HG03457 (cell line): Measurements from ENCODE around the gene ARHGDIA.
A peak's percentile ranks its signal among the peaks of the same experiment; 100 is the strongest.
"Not testable (repeated sequence)": the region's sequence is repeated elsewhere in the genome, so short reads cannot be mapped to it uniquely, and the experiment has no call there.

ENCODE experiments used
- ATAC-seq: cut with Tn5 transposase; IDR thresholded peaks from one replicate; pipeline ENCODE4 v1.9.1; 2021; ENCODE audit warnings: moderate number of reproducible peaks; ENCODE audit not compliant: unreplicated experiment

ARHGDIA gene

DNA sequence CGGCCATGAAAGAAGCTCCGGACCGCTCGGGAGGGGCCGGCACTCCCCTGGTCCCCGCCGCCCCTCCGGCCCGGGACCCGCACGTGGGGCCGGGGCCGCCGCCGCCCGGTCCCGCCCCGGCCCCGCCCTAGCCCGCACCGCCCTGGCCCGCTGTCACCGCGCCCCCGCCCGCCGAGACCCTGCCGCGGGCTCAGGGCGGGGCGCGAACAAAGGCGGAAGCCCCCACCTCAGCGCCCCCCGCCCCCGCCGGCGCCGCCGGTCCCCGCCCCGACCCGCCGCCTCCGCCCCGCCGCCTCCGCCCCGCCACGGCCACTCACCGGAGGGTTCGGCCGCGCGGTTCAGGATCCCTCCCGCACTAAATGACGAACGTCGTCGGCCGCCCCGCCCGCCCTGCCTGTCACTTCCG is at the start of gene ARHGDIA:
ARHGDIA (minus strand) TSS at position 357 of the 406 bp plus-strand sequence. CDS start 1,407 bp downstream, outside the sequence.
- ATAC-seq = peak; percentile 7

DNA sequence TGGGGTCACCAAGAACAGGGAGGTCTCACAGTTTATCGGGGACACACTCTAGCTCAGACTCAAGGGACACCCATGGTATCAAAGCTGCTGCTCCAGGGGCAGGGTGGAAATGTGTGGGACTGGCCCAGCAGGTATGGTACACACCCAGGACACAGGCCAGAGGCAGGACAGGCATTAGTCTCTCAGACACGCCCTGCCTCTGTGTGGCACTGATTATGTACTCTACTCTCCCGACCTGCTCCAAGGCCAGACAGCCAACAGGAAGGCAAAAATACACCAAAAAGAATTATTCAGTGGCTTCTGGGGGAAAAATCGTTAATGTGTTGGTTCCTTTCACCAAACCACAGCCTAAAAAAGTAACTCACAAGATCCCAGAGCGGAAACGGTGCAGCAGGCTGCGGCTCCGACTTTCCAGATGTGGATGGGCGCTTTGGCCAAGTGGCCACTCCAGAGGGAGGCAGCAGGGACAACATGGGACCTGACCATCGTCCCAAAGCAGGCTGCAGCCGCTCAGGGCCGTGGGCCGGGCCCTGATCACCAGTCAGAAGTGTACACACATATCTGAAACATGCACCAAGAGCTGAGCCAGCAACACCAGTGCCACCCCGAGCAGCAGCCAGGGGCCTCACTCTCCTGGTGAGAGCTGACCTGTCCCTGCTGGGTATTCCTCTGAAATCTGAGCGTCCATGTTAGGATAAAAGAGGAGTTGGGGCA is 47.9 kb upstream of the ARHGDIA start:
- ATAC-seq = no peak

DNA sequence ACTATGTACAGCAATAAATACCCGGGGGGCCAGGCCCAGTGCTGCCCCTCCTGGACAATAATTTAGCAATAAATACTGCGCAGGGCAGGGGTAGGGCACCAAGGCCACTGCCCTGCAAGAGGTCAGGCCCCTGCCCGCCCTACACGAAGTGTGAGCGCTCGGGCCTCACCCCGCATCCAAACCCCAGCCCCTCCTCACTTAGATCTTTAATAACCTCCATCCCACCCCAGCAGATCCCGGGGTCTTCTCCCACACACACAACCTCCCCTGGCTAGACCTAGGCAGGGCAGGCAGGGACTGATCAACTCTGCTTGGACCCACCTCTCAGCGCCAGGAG is 47.2 kb upstream of the ARHGDIA start:
- ATAC-seq = not testable (repeated sequence)

DNA sequence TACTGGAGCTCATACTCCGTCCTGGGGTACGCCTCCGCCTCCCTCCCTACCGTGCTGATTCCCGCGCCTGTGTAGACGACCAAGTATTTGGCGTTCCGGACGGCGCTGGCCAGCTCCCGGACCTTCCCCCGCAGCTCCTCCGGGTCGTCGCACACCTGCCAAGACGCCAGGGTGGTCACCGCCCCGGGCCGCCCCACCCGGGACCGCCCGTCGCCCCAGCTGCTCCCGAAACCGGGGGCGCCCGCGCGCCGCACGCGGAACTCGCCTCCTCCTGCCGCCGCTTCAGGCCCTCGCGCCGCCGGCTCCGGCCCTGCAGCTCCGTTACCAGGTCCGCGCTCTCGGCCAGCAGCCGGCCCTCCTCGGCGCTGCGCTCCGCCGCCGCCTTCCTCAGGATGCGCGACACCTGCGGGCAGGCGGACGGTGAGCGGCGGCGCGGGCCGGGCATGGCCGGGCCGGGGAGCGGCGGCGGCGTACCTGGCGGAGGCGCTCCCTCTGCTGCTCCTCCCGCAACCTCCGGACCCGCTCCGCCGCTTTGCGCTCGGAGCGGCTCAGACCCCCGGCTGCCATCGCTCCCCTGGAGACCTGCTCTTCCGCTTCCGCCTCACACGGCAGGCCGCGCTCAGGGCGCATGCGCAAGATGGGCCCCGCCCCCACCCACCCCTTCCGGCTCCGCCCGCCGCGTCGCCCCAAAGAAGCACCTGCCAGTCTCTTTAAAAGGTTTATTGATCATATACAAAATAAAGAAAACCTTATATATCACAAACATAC is 46.6 kb upstream of the ARHGDIA start, which contains the start of gene SIRT7:
SIRT7 (minus strand) TSS at position 612 of the 768 bp plus-strand sequence; CDS start at position 567, 45 bp downstream.
- peak; percentile 30 for ATAC-seq

DNA sequence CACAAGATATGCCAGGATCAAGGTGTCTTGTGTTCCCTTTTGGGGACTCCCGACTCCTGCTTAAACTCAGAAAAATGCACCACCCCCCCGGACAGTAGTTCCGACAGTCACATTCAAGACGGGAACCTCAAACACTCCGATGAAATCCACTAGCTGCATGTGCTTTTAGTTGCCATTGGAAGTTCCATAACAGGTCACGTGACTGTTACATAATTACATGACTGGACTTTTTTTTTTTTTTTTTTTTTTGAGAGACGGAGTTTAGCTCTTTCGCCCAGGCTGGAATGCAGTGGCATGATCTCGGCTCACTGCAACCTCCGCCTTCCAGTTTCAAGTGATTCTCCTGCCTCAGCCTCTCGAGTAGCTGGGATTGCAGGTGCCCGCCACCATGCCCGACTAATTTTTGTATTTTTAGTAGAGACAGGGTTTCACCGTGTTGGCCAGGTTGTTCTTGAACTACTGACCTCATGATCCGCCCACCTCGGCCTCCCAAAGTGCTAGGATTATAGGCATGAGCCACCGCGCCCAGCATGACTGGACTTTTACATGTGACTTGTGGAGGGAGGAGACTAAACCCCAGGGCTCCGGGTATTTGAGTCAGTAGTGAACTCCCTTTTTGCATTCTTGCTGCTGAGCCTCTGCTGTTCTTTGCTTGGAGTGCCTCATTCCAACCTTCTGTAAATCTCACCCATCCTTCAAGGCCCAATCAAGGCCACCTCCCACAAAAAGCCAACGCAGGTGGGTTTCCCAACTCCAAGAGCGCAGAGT is 45.3 kb upstream of the ARHGDIA start:
- ATAC-seq = no peak

DNA sequence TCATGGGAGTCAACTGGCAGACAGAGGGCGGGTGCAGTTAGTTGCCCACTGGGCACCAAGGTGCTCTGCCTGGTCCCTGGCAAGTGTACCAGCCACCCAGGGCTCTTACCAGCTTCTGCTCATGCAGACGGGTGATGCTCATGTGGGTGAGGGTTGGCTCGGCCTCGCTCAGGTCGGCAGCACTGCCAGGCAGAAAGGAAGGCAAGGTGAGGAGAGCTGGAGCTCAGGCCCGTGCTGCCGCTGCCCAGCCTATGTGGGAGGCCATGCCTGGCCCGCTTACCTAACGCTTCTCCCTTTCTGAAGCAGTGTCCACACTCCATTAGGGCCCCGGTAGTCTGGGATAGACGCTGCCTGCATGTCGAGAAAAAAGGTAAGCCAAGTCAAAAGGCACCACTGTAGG is 44.2 kb upstream of the ARHGDIA start:
- ATAC-seq = no peak

DNA sequence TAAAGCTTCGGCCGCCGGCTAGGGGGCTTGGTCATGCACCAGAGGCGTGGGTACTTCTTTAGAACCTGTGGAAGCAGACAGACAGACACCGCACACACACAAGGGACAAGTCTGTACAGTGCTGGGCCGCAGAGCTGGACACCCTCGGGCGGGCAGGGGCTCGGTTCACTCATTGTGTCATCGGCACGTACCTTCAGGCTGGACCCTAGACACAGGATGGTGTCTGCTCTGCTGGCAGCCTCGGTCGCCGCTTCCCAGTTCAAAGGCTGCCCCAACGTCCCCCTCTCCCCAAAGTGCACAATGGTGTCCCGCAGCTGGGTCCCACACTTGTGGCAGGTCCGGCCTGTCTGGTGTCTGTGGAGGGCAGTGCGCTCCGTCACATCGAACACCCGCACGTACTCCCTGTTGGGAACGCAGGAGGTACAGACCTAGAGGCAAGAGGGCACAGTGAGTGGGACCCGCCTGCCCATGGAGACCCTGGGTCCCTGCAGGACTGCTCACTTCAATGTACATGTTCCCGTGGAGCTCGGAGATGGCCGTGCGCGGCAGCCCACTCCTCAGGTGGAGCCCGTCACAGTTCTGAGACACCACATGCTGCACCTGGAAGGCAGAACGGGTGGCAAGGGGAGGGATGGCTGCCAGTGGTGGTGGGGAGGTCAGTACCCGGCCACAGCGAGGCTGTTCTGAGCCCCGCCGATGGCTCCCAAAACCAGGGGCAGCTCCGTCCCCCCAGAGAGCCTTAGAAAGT is 43.1 kb upstream of the ARHGDIA start:
- no peak for ATAC-seq

DNA sequence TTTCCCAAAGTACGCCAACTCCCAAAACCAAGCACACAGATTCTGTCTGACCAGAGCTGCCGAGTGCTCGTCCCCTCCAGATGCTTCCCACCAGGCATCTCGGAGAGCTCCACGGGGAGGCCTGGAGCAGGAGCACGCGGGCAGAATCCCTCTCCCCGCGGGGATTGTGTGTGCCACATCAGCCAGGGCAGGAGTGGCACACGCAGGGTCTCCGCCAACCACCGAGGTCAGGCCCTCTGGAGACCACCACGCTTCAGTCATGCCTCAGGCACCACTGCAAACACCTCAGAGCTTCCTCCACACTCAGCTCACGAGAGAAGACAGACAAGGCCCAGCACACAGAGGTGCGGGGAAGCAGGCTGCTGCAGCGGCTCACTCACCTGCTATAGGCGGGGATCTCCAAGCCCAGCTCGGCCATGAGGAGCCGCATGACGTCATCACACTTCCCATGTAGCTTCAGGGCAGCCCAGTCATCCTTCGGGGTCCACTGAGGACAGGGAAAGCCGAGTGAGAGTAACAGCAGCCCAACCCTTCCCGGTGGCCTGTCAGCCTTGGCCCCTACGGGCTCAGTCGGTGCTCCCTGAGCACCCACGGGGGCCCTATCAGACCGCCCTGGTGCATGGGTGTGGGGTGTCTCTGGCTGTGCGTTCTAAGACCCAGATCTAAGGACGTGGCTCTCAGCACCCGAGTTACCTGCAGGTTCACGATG is 42.4 kb upstream of the ARHGDIA start:
- ATAC-seq = no peak

DNA sequence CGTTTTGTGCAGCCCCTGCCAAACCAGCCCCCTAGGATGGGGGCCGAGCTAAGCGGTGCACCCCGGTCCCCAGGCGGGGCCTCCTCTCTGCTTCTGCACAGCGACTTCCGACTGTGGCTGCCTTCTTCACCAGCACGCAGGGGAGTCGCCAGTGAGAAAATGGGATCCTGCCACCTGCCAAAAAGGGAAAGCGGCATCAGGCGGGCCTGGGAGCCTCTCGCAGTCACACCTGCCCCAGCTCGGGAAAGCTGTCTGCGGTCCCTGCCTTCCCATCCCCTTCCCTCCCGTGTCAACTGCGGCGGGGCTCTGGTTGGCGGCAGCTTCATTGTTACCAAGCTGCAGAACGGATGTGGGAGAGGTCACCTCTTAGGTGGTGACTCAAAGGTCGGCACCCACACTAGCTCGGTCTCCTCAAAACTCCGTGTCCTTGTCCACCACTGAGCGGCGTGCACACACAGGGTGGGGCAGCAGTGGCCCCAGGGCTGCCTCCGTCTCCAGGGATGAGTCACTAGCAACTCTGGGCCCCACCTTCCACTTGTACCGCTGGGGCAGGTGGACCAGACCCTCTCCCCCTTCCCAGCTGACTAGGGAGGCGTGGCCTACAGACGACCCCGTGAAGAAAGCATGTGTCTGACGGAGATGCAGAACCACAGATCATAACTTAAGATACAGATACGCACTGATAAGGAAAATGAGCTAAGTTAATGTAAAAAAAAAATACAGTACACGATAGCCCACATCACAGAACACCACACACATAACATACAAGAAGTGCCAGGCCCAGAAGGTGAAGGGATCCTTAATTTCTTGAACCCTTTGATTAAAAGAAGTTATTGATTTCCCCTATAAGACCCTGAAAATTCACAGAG is 41.5 kb upstream of the ARHGDIA start:
- no peak for ATAC-seq

DNA sequence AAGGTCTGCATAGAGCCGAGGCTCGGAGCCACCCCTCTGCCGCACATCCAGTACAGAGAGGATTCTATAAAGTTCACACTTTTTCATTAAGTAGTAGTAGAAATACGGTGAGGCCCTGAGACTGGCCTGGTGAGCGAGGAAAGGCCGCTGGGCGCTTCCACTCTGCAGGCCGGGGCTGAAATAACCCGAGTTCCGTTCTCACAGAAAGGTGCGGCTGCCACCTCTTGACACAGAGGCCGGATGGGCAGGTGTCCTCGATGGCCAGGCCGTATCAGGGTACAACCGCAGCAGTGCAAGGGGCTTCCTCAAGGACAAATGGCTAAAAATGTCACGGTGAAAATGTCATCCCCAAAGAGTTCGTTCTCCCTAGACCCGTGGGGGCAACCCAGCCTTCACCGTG is 40.8 kb upstream of the ARHGDIA start:
- no peak for ATAC-seq

DNA sequence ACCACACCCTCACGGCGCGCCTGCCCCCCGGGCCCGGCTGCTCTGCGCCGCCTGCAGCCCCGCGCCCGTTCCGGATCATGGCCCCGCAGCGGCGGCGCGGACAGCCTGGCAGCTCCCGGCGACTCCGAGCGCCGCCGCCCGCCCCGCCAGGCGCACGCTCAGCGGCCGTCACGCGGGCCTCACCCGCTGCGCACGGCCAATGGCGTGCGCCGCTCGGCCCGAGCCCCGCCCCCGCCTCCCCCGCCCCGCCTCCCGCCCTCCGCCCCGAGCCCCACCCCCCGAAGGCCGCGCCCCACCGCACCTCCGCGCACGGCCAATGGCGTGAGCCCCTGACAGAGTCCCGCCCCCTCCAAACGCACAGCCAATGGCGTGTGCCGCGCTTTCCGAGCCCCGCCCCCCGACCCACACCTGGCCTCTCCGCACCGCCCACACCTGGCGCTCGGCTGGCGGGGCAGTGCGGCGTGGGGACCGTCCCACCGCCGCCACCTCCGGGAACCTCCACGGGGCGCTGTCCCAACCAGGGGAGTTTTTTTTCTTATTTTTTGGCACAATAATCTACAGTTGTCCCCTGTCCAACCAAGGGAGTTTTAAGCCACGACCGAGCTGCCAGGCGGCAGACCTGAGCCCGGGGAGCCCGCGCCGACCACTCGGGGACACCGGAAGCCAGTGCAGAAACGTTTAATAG is 40.3 kb upstream of the ARHGDIA start, which contains the start of gene PCYT2:
PCYT2 (minus strand) TSS at position 123 of the 685 bp plus-strand sequence; CDS start at position 79, 44 bp downstream.
- ATAC-seq = peak; percentile 40

DNA sequence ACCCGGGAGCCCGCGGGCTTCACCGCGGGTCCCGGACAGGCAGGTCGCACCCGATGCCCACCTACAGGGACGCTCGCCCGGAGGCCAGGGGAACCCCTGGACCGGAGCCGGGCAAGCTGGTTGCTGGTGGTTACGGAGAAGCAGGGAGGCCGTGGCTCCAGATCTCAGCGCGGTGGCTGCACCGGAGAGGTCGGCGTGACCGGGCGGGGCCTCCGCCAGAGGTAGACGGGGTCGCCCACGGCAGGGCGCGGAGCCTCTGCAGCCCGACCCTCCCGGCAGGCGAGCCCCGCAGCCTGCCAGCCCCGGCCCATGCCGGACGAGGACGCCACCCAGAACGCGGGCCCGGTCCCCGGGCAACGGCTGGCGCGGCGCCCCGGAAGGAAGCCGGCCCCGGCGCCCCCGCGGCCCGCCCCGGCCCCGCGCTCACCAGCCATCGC is 39.7 kb upstream of the ARHGDIA start:
- ATAC-seq = no peak

DNA sequence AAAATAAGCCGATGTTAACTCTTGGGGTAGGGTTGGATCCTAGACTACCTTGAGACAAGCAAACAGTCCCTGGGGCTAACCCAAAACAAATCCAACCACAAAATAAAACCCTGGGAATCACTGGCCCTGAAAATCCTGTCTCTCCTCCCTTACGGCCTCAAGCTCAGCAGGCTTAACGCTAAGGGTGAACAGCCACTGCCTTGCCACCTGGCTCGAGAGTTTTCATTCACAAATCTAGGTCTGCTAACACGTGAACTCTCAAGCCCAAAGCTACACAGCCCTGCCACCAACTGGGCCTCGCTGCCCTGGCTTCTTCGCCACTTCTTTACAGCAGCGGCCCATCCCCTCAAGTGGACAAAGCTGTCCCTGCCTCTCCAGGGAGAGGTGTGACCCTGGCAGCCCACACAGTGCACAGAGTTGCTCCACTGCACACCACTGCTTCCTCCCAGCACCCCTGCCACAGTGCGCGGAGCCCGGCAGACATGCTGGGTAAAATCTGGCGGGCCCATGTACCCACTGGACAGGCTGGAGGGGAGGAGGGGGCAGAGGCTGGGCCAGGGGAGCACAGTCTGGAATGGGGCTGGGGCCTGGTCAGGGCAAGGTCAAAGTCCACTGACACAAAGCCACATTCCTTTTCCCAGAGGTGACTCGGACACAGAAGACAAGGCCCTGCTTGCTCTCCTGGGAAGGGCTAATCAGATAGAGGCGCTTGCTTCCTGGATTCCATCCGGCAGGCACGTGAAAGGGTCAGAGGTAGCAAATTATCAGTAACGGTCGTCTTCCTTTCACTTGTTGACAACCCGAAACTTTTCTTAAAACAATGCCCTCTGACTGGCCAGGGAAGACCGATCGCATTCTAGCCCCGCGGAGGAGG is 39.1 kb upstream of the ARHGDIA start:
- no peak for ATAC-seq

DNA sequence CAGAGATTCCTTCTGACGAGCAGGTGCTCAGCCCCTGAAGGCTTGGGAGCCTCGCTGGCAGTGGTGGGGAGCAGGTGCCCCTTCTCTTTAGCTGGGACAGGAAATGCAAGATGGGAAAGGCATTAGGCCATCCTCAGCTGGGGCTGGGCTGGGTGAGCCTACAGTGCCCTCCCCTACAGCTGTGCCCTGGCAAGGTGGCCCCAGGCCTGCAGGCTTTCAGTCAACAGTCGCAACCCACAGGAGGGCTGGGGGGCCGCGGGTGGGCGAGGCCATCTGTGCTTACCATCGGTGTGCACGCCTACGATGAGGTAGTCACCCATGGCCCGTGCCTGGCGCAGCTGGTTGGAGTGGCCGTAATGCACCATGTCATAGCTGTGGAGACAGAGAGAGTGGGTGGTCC is 38.1 kb upstream of the ARHGDIA start:
- no peak for ATAC-seq

DNA sequence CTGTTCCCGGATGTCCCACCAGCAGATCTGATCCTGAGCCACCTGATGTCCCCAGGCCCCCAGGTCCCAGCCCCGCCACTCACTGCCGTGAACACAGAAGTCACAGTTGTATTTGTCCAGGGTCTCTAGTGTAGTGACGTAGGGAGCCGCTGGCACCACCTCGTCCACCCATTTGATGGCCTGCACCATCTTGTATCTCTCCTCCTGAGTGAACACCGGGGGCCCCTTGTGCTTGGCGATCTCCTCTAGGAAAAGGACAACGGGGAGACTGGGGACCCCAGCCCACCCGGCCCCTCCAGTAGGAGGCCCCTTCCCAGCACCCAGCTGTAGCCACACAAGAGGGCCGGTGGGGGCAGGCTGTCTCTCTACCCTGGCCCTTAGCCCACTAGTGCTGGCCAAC is 37.7 kb upstream of the ARHGDIA start:
- ATAC-seq = no peak

DNA sequence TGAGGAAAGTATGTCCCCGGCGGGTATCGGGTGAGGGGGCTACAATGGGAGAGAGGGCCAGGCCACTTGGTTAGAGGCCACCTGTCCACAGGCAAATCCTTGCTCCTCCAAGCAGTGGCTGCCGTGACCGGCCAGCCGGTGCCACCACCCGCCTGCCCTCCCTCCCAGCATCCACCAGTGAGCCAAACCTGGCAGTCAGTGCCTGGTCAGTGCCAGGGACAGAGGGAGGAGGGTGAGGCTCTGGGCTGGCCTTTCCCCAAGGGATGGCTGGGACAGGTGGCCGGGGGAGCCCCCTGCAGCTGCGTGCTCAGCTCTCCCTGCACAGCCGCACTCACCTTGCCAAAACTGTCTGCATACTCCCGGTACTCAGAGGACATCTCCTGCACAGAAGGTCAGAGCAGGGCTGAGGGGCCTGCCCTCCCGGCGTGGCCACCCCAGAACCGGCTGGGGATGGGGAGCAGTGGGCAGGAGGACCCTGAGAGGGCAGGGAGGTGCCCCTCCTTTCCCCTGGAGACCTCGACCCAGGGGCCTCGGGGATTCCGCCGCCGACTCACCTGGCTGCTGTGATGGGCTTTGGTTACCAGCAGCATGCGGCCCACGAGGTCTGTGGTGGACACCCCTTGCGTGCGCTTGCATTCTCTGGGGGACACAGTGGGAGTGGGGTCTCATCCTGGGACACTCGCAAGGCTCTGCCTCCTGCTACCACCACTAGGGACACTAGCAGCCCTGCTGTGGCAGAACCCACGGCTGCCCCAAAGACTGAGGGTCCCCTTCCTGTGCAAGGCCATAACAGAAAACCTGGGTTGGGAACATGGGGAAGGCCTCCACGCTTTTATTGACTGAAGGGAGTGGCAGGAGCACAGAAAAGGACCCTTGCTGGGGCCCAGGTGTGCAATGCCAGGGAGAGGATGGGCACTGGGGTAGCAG is 36.3 kb upstream of the ARHGDIA start:
- ATAC-seq = no peak
